Right ventricle myocardium superior (tissue), 1 donor: ENCODE data around the gene STARD10. TPM values are rescaled to one million over a fixed set of nuclear protein-coding genes. Genes with fewer than 3 reads are reported as not detected.
"Not testable (repeated sequence)": the region's sequence is repeated elsewhere in the genome, so short reads cannot be mapped to it uniquely, and the experiment has no call there.

Experiments
- ATAC-seq: fragments of 200-7000 bp; cut with Tn5 transposase; one replicate; pipeline ENCODE4 v1.9.1; 2020; ENCODE audit warnings: mild to moderate bottlenecking; ENCODE audit not compliant: poor library complexity
- DNase-seq: peaks from one replicate; pipeline ENCODE4 v3.0.0-alpha.2; 2020
- intact Hi-C: fragments of 100-400 bp; cut with DNase I; formaldehyde crosslinking; loops from one replicate; pipeline ENCODE4 v1.11.2; 2022
- total RNA-seq: library from RNA; stranded (reverse); fragmentation: NEBNext Ultra II Directional; extraction: Animal tissue kit (Norgen Biotek cat#: 25700); gene quantifications from one replicate; pipeline ENCODE4 v1.2.1, GENCODE V29; 2021
- donor health status: DM: no; HTN: yes; CAD: no; lungs with severe emphysema.

The STARD10 gene
- total RNA-seq, 1 donor from 2014 or later: 117 TPM

GRCh38 chr11:72813740-72814285 lies 20.0 kb upstream of the STARD10 start:
- peak; percentile 92 for DNase-seq
- peak; percentile 91 for ATAC-seq
- intact Hi-C loops: no loop called here

DNA sequence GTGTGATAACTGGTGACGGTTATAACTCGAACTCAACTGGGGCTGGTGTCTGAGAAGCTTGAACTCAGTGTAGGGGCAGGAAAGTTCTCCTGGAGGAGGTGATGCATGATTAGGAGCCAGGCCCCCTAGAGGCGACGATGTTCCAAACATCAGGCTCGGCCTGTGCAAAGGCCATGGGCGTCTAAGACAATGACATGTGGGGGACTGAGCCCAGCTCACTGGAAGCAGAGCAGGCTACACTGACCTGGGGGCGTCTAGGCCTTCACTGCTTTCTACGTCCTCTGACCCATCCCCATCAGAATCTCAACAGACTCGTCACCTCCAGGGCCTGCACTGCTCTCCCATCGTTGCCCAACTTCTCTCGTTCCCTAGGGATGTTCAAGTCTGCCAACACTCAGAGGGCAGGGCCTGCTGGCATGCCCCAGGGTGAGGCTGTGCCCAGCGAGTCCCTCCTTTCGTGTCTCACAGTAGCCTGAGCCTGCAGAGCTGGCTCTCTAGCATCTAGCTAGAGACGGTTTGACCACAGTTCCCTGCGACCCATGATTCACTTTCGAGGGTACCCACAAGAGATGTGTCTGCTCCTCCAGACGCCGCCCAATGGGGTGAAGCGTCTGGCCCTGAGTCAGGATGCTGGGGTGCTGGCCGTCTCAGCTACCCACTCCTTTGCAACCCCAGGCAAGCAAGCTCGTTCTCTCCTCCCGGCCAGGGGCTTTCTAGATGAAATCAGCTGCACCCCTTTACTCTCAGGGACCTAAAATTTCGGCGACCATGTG lies 19.3 kb upstream of the STARD10 start:
- intact Hi-C loops: no loop called here
- ATAC-seq (peak; percentile 32), DNase-seq (peak; percentile 79)

DNA sequence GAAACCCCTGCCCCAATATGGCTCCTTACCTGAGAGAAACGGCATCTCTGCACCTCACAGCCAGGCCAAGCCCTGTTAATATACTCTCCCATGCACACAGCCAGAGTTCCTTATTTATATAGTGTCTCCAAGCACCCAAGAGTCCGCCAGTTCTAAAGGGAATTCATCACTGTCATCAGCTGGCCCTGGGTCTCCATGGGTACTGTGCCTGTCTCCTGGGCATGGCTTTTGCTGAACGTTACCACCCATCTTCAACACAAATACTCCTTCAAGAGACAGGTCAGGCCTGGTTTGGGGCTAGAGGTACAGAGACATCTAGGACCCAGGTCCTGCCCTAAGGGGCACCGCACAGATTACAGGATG lies 18.7 kb upstream of the STARD10 start:
- ATAC-seq (no peak), DNase-seq (no peak)
- intact Hi-C loops: no loop called here

DNA sequence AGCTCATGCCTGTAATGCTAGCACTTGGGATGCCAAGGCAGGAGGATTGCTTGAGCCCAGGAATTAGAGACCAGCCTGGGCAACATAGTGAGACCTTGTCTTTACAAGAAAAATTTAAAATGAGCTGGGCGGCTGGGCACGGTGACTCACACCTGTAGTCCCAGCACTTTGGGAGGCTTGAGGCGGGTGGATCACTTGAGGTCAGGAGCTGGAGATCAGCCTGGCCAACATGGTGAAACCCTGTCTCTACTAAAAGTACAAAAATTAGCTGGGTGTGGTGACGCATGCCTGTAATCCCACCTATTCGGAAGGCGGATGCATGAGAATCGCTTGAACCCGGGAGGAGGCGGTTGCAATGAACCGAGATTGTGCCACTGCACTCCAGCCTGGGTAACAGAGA lies 17.8 kb upstream of the STARD10 start:
- intact Hi-C loops, ATAC-seq: not testable (repeated sequence)

DNA sequence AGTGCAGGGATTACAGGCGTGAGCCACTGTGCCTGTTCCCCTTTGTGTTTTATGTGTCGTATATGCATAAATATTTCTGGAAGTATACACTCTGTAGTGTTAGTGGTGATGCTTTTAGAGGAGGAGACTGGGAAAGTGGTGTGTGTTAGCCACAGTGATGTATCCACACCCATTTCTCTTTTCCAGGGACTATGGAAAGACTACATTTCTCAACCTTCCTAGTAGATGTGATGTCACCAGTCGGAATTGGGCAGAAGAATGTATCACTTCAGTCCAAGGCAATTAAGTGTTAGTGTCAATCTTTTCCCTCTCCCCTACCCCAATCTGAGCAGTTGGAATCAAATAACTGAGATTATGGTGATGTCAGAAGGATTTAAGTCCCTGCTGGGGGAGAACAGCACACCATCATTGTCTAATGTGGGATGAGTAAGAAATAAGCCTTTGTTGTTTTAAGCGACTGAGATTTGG lies 14.5 kb upstream of the STARD10 start:
- no peak for DNase-seq
- intact Hi-C loops: no loop called here
- no peak for ATAC-seq

More for the DNA sequence above, 17.8 kb upstream of the STARD10 start:
- DNase-seq: peak; percentile 34

DNA sequence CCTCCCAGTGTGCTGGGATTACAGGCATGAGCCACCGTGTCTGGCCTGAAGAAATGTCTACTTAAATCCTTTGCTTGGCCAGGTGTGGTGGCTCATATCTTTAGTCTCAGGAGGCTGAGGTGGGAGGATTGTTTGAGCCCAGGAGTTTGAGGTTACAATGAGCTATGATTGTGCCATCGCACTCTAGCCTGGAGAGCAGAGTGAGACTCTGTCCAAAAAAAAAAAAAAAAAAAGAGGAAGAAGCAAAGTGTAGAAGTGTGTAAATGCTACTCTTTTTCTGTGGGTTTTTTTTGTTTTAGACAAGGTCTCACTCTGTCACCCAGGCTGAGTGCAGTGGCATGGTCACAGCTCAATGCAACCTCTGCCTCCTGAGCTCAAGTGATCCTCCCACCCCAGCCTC lies 13.9 kb upstream of the STARD10 start:
- intact Hi-C loops: no loop called here
- DNase-seq (no peak), ATAC-seq (peak; percentile 56)

GRCh38 chr11:72807021-72807693 lies 13.3 kb upstream of the STARD10 start:
- peak; percentile 50 for ATAC-seq

DNA sequence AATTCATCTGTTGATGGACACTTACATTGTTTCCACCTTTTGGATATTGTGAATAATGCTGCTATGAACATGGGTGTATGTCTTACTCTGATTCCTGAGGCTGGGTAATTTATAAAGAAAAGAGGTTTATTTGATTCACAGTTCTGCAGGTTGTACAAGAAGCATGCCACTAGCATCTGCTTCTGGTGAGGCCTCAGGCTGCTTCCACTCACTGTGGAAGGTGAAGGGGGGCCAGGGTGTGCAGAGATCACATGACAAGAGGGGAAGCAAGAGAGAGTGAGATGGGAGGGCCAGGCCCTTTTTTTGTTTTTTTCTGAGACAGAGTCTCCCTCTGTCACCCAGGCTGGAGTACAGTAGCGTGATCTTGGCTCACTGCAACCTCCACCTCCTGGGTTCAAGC lies 12.5 kb upstream of the STARD10 start:
- intact Hi-C loops, DNase-seq, ATAC-seq: not testable (repeated sequence)

More at GRCh38 chr11:72807021-72807693, 13.3 kb upstream of the STARD10 start:
- no peak for DNase-seq
- intact Hi-C loops: no loop called here

GRCh38 chr11:72805216-72805615 lies 11.4 kb upstream of the STARD10 start:
- ATAC-seq (peak; percentile 32), DNase-seq (no peak)
- intact Hi-C loops: no loop called here

GRCh38 chr11:72802822-72803221 lies 9.0 kb upstream of the STARD10 start:
- intact Hi-C loops: no loop called here
- DNase-seq (no peak), ATAC-seq (no peak)

- DNase-seq (no peak), ATAC-seq (no peak)
- intact Hi-C loops: no loop called here
Measured at GRCh38 chr11:72799441-72799840, 5.6 kb upstream of the STARD10 start.

- no peak for ATAC-seq
- intact Hi-C loops: no loop called here
- DNase-seq: no peak
Measured at GRCh38 chr11:72798361-72798760, 4.5 kb upstream of the STARD10 start.

- ATAC-seq: no peak
- intact Hi-C loops: loop anchor here (5.0 kb wide), 1 partner anchor 66 kb away; no protein-coding TSS in a partner anchor
- no peak for DNase-seq
Measured at GRCh38 chr11:72793076-72793424, 797 bp downstream of the STARD10 start.

DNA sequence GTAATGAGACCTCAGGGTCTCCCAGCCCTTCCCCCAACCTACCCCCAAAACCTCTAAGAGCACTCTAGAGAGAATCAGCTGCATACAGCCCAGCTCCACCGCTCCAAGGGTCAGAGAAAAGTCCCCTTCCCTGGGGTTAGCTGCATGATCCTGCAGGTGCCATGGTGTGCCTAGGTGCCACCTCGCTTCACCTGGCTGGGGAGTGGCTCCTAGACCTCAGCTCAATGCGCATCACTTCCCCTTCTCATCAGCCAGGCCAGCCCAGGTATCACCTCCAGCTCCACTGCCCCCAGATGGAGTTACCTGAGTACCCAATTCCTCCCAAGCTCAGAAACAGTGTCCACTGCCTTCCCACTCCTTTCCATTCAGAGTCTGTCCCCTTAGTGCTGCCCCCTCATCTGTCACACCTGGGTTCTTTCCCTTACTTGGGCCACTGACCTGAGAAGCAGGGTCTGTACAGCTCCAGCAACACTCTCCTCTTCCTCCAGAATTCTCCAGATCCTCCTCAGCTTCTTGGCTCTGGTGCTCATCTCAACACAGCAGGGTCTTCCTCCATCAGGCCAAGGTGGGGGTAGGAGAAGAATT lies 1.3 kb downstream of the STARD10 start:
- intact Hi-C loops: loop anchor here (5.0 kb wide), 1 partner anchor 65 kb away; no protein-coding TSS in a partner anchor
- no peak for DNase-seq
- ATAC-seq: no peak

GRCh38 chr11:72791228-72791627 lies 2.6 kb downstream of the STARD10 start:
- ATAC-seq, DNase-seq: not testable (repeated sequence)
- intact Hi-C loops: loop anchor here (5.0 kb wide), 1 partner anchor 64 kb away; no protein-coding TSS in a partner anchor

GRCh38 chr11:72789493-72790131 lies 4.2 kb downstream of the STARD10 start:
- ATAC-seq (peak; percentile 50), DNase-seq (peak; percentile 70)
- intact Hi-C loops: loop anchor here (5.0 kb wide), 1 partner anchor 62 kb away; no protein-coding TSS in a partner anchor

GRCh38 chr11:72788241-72788640 lies 5.6 kb downstream of the STARD10 start:
- no peak for ATAC-seq
- DNase-seq: no peak
- intact Hi-C loops: no loop called here

GRCh38 chr11:72787216-72788104 lies 6.4 kb downstream of the STARD10 start:
- intact Hi-C loops: no loop called here
- DNase-seq (peak; percentile 50), ATAC-seq (no peak)
